Subcutaneous adipose tissue (tissue), 4 donors: ENCODE measurements around the gene BIN1. TPM values are rescaled to one million over a fixed set of nuclear protein-coding genes. Genes with fewer than 3 reads are reported as not detected.

ENCODE experiments used
- total RNA-seq, 4 donors: library from RNA; depleted of rRNA; stranded (reverse); fragments of >200 nt; gene quantifications; one replicate each; pipeline ENCODE4 v1.1.0, GENCODE V29; 2016
- TF ChIP-seq, protein P1 (sequence below): fragments of 450-650 bp; IDR thresholded peaks from one replicate; pipeline ENCODE4 v1.5.1; 2016; ENCODE audit warnings: low read depth, mild to moderate bottlenecking, control low read depth, antibody characterized with exemption, moderate library complexity

BIN1 gene
- total RNA-seq, 4 donors from 2014 or later, result 53.3 to 134 (median 55.4) TPM

DNA sequence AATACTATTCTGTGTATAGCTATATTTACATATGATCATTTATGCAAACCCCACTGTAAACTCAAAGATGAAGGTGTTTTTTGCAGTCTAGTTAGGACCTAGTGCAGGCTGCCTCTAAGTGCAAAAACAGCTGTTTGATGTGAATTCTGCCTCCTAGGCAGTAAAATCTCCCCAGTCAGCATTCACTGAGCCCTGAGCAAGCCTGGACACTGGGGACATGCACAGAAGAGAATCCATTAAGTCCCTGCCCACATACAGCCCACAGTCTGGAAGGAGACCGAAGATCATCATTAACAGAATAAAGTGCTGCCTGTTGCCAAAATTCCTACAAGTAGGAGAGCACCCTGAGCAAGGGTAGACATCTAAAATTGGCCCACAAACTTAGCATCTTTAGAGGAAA, 14.4 kb upstream of the BIN1 start:
- TF ChIP-seq, protein P1, sequence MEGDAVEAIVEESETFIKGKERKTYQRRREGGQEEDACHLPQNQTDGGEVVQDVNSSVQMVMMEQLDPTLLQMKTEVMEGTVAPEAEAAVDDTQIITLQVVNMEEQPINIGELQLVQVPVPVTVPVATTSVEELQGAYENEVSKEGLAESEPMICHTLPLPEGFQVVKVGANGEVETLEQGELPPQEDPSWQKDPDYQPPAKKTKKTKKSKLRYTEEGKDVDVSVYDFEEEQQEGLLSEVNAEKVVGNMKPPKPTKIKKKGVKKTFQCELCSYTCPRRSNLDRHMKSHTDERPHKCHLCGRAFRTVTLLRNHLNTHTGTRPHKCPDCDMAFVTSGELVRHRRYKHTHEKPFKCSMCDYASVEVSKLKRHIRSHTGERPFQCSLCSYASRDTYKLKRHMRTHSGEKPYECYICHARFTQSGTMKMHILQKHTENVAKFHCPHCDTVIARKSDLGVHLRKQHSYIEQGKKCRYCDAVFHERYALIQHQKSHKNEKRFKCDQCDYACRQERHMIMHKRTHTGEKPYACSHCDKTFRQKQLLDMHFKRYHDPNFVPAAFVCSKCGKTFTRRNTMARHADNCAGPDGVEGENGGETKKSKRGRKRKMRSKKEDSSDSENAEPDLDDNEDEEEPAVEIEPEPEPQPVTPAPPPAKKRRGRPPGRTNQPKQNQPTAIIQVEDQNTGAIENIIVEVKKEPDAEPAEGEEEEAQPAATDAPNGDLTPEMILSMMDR, result no peak

DNA sequence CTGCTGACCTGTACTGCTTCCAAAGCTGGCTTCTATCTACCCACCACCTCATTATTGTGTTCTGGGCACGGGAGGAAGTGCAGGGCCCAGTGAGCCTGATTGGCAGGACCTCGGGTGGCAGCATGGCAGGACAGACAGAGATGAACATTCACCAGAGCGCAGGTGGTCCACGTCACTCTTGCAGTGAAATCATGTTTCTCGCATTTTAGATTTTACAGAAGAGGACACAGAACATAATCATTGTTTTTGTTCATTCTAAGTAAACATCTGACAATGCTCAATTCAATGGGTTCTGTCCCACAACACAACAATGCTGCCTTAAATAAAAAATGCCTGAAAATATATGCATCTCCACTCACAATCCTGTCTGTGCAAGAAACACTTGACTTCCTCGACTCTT, 11.5 kb upstream of the BIN1 start:
- TF ChIP-seq, protein P1, result no peak

DNA sequence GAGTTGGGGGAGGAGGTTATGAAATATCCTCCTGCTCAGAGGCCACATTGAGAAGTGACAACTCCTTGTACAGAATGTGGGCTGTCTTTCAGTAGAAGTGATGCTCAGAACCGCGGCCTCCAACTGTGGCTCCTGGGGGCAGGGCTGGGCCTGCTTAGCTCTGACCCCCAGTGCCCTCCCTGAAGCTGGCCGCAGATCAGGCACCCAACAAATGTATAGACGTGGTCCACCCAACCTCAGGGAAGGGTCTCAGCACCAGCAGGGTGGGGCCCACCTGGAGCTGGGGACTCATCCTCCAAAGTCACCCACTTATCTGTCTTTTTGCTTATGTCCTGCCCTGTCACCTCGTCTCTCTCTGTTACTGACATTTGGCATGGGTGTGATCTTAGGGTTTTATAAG, 11.1 kb upstream of the BIN1 start:
- TF ChIP-seq, protein P1, result no peak

DNA sequence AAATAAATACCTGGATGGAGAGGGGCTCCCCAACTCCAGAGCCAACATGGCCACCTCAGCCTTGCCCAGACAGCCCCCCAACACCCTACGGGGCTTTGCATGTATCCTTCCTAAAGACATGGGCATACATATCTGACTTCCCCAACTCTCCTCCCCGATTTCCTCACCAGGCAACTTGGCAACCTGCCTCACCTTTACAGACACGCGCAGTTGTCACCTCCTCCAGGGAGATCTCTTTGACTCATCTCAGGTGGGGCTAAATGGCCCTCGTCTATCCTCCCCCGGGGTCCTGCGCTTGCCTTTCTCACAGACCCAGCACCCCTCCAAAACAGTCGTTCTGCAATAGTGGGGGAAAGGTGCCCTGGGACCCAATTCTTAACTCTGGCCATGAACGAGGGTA, 10.6 kb upstream of the BIN1 start:
- TF ChIP-seq, protein P1, result no peak

DNA sequence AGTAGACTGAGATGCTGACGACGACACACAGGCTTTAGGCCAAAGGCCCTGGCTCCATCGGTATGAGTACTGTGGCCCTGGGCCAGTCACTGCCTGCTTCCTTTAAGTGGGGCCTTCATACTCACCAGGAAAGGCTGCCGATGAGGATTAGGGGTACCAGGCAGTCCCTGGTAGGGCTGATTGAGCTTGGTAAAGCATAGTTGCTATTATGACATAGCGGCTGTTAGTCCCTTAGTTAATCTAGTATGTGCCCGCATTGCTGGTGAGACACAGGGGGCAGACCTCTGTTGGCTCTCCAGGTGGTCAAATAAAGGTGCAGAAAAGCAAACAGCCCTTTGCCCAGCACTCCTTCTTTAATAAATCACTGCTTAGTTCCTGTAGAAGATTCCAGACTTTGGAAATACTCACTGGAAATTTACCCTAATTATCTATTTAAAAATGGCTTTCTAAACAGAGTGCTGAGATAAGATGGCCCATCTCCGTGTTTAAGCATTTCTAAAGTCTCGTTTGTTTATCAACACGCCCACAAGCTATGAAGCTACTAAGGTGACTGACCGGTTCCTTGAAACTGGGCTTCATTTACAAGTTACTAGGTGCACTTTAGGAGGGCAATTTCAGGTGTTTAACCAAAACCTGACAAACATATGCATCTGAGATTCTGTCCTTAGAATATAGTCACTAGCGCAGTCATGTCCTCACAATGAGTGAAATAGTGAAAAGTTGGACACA, 8.7 kb upstream of the BIN1 start:
- TF ChIP-seq, protein P1, result no peak

DNA sequence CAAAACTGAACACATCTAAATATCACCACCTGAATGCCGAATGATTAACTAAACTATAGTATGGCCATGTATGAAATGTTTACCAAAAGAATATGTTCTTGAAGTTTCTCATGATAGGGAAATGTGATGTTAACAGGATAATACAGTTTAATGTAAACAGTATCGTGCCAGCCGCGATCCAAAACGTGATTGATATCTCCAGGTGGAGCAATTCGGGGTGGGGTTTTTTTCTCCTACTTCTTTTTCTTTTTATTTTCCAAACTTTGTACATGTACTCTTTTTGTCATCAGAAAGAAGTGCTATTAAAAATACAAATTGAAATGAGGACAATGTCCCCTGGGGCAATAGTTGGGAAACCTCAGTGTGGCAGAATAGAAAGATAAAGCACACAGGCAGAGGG, 4.0 kb upstream of the BIN1 start:
- TF ChIP-seq, protein P1, result no peak

DNA sequence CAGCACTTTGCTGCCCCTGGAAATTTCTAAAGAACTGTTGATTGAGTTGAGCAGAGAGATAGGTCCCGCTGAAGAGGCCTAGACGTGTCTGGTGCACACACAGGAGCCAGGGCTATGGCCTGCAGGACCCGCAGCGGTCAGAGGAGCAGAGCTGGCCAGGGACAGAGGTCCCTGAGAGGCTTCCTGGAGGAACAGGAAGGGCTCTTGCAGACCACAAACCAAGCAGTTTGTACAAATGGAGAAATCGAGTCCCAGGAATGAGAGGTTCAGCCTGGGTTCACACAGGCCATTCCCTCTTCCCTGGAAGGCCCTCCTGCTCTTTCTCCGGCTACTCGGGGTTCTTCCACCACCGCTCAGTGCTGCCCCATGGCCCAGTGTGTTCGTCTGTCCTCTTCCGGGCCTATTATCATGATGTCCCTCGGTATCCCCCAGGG, 1.2 kb upstream of the BIN1 start:
- TF ChIP-seq, protein P1, result no peak
